EH (cell line): ENCODE results near the gene BARX1.

Experiments used
- DNase-seq: peaks from one replicate; pipeline ENCODE4 v3.0.0-alpha.2; 2015; ENCODE audit warnings: low read depth

The BARX1 gene

GRCh38 chr9:93917121-93917853, 37.9 kb downstream of the BARX1 start:
- DNase-seq: no peak

- DNase-seq: no peak
These were observed 38.8 kb downstream of the BARX1 start for GRCh38 chr9:93916358-93916757.

GRCh38 chr9:93911801-93912554, 43.2 kb downstream of the BARX1 start:
- DNase-seq: no peak

- no peak for DNase-seq
These were observed 43.9 kb downstream of the BARX1 start for GRCh38 chr9:93911136-93911745.

GRCh38 chr9:93910598-93910997, 44.6 kb downstream of the BARX1 start:
- DNase-seq: no peak

GRCh38 chr9:93910196-93910595, 45.0 kb downstream of the BARX1 start:
- DNase-seq: no peak

DNA sequence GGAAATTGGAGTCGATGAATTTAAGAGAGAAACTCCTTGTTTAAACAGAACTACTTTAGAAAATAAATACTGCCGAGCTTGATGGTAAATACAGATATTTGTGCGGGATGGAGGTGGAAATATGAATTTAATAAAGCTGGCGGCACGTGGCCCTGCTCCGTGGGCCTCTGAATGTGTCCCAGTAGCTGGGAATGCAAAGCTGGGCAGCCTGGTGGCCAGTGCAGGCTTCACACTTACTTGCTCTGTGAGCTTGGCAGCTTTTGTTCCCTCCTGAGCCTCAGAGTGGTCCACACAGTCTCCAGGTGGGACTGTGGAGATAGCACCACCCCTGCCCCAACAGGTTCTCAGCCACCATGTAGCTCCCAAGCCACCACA, 45.9 kb downstream of the BARX1 start:
- DNase-seq: no peak

DNA sequence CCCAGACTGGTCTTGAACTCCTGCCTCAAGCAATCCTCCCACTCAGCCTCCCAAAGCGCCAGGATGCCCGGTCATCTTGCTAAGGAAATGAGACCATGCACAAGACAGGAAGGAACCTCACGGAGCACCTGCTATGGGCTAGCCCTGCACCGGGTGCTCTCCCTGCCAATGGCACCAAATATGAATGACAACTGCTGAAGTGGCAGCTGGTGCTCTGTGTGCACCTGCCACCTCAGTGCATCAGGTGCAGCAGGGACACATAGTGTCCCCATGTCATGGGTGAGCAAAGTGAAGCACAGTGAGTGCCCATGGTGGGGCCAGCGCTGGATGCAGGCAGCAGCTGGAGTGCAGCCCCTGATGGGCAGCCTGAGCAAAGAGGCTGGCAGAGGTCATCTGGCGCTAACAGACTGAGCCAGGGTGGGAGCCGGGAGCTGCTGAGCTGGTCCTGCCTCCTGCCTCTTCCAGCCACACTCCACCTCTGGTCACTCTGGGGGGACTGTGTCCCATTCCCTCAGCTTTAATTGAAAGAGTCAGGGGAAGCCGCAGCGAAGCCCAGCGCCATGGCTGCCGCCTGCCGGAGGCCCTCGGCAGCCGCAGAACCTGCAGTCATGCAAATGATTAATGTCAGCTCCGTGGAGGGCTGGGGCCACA, 46.4 kb downstream of the BARX1 start:
- no peak for DNase-seq

DNA sequence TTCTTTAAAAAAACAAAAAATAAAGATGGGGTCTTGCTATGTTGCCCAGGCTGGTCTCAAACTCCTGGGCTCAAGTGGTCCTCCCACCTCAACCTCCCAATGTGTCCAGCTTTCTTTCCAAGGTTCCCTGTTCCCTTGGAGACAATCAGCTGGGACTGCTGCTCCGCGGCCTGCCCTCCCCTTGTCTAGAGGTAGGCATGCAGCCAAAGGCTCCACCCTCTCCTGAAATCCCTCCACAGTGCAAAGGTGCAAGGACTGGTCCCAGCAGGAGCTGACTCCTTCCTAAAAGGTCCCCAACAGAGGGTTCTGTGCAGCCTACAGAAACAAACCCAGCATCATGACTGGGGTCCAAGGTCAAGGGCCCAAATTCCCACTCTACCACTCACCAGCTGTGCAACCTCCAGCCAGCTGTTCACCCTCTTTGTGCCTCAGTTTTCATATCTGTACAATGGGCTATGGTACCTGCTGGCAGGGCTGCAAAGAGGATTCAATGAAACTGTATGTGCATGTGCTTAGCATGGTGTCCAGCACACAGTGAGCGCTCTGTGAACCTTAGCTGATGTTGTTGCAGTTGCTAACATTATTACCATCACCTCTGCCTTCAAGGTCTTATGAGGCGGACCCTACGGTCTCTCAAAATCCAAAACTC, 47.5 kb downstream of the BARX1 start:
- no peak for DNase-seq

DNA sequence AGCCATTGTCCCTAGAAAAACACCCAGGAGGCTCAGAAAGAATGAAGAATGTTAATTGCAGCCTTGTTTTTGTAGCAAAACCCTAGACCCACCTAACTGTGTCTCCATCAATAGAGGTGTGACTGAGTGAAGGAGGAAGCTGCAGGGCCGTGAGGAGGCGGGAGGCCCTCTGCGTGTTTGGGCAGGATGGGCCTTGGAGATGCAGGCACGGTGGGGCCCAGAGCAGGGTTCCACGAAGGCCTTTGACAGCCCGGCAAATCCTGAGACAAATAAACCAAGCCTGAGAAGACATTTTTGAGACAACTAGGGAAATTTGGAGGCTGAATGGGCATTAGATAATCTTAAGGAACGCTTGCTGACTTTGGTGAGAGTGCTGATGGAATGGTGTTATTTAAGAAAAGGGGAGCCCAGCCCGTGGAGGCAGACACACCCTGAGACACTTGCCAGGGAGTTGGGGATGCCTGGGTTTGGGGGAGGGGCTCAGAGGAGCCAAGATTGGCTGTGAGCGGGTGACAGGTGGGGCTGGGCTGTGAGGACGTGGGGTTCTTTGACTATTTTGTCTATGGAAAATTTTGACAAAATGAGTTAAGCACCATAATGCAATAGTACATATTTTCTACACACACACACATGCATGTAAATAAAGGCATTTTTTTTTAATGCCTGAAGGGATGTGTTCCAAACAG, 48.8 kb downstream of the BARX1 start:
- no peak for DNase-seq

DNA sequence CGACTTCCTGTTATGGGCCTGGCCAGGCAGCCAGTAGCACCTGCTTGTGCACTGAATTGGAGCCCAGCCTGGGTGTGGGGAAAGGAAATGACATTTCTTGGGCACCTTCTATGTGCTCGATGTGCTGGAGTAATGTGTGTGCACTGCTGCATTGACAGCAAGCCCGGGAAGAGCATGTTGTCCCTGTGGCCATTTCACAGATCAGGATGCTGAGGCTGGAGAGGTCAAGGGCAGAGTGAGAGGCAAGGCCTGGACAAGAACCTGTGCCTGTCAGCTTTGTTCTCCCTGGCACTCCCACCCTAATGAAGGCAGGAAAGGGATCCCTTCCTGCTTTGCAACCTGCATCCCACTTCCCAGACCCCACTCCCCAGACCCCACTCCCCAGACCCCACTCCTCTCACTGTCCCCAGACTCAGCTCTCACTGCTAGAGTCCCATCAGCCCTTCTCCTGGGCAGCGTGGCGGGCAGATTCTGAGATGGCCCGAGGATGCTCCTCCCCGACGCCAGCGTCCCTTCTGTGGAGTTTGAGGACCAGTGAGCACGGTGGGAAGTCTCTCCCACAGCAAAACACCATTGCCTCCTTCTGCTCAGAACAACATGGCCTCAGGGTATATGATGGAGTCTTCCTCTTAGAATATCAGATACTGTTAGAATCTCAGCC, 49.6 kb downstream of the BARX1 start:
- no peak for DNase-seq

GRCh38 chr9:93904649-93905472, 50.3 kb downstream of the BARX1 start:
- no peak for DNase-seq

DNA sequence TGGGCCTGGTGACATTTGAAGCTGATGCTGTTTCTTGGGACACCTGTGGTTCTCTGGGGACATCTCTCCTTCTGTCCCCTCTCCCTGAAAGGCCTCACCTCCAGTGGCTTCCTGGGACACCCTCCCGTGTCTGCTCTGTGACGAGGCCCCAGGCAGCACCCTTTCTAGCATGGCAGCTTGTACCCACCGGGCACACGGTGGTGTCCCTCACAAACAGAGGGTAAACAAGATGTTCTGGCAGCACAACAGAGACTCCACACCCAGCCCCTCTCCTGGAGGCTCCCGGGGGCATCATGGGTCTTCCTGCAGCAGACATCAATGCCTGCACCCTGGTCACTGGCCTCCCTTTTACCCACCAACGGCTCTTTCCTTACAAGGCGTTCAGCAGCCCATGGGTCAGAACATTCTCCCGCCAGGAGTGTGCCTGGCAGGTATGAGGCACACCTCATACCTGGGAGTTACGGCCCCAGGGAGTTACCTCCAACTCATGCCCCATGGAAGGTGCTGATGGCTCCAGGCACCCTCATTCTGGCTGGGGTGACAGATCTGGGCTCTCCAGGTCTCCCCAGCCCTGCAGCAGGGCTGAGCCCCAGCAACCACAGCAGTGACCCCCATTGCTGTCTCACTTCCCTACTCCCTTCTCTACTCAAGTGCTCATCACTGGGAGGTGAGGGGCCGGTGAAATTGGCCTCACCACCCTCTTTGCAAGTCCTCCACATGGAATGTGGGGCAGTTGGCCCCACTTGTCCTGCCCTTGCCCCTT, 51.1 kb downstream of the BARX1 start:
- DNase-seq: no peak

- no peak for DNase-seq
These were observed 52.1 kb downstream of the BARX1 start for GRCh38 chr9:93902780-93903655.

DNA sequence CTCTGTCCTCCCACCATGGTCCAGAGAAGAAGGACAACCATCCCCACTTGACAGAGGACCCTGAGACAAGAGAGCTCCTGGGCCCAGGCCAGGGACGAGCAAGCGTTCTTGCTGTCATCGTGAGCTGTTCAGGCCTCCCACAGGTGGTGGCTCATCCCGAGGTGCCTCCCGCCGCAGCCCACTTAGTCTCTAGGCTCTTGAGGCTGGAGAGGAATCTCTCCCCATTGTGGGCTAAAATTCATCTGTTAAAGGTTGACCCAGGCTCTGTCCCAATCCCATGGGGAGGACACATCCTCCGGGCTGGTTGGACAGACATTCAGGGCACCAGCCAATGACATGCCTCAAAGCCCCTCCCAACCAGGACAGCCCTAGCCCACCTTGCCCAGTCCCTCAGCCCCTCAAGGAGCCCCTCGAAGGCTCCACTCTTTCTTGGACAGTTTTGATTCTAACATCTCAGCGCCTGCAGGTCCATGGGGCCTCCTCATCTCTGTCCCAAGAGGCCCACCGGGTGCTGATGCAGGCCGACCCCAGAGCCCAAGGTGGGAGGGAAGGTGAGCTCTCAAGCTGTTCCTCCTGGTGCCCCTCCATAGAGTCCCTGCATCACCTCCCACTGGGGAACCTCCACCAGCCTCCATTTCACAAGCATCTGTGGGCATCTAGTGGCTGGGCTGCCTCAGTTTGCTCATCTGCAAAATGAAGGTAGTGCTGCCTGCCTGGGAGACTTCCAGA, 52.9 kb downstream of the BARX1 start:
- no peak for DNase-seq
